Neural cell (in vitro differentiated cells): ENCODE data around the gene B3GALT5. TPM values are rescaled to one million over a fixed set of nuclear protein-coding genes. Genes with fewer than 3 reads are reported as not detected.

Experiments used
- H2AFZ ChIP-seq: fragments of 200-600, 300-800 bp; sonication (generic), shearing (Covaris generic); 2 replicates; pipeline ENCODE4 v1.6.0; 2014; ENCODE audit warnings: low read depth, mild to moderate bottlenecking, antibody characterized with exemption, low read length, moderate library complexity
- H3F3A ChIP-seq: fragments of 200-600 bp; shearing (Covaris generic); 2 replicates; pipeline ENCODE4 v1.6.1; 2016; ENCODE audit warnings: mild to moderate bottlenecking, moderate library complexity, mixed read lengths, antibody characterized with exemption, low read length; ENCODE audit not compliant: insufficient read depth, poor library complexity, severe bottlenecking
- H3K27ac ChIP-seq: fragments of 200-600, 300-800 bp; sonication (generic), shearing (Covaris generic); 2 replicates; pipeline ENCODE4 v1.5.1; 2014; ENCODE audit warnings: mild to moderate bottlenecking, low read length, moderate library complexity
- H3K27me3 ChIP-seq: fragments of 300-800, 200-600 bp; sonication (generic), shearing (Covaris generic); 2 replicates; pipeline ENCODE4 v1.6.0; 2014; ENCODE audit warnings: mild to moderate bottlenecking, low read depth, low read length, moderate library complexity; ENCODE audit not compliant: insufficient read depth
- H3K36me3 ChIP-seq: fragments of 300-800, 200-600 bp; sonication (generic), shearing (Covaris generic); 2 replicates; pipeline ENCODE4 v1.5.1; 2014; ENCODE audit warnings: mild to moderate bottlenecking, antibody characterized with exemption, low read length, moderate library complexity; ENCODE audit not compliant: insufficient read depth
- H3K4me2 ChIP-seq: fragments of 300-800, 200-600 bp; sonication (generic), shearing (Covaris generic); 2 replicates; pipeline ENCODE4 v1.6.0; 2014; ENCODE audit warnings: mild to moderate bottlenecking, low read length
- H3K4me3 ChIP-seq: fragments of 300-800, 200-600 bp; sonication (generic), shearing (Covaris generic); 2 replicates; pipeline ENCODE4 v1.5.1; 2014; ENCODE audit warnings: mild to moderate bottlenecking, low read length, moderate library complexity
- H3K79me2 ChIP-seq: fragments of 200-600 bp; shearing (Covaris generic); replicated peaks from 2 replicates; pipeline ENCODE4 v1.6.0; 2014; ENCODE audit warnings: mild to moderate bottlenecking, low read length, moderate library complexity; ENCODE audit not compliant: insufficient read depth
- H3K9ac ChIP-seq: fragments of 300-800, 200-600 bp; sonication (generic), shearing (Covaris generic); 2 replicates; pipeline ENCODE4 v1.6.1; 2016; ENCODE audit warnings: mild to moderate bottlenecking, low read length, mixed read lengths
- H3K9me2 ChIP-seq: fragments of 200-600 bp; shearing (Covaris generic); 2 replicates; pipeline ENCODE4 v1.6.1; 2016; ENCODE audit warnings: mild to moderate bottlenecking, low read length, mixed read lengths; ENCODE audit not compliant: insufficient read depth
- H3K9me3 ChIP-seq: fragments of 200-600, 300-800 bp; sonication (generic), shearing (Covaris generic); 2 replicates; pipeline ENCODE4 v1.6.1; 2016; ENCODE audit warnings: mild to moderate bottlenecking, mixed run types, low read length, moderate library complexity, mixed read lengths
- H4K20me1 ChIP-seq: fragments of 200-600 bp; shearing (Covaris generic); 2 replicates; pipeline ENCODE4 v1.6.1; 2016; ENCODE audit warnings: mild to moderate bottlenecking, mixed run types; ENCODE audit not compliant: insufficient read depth
- EP300 ChIP-seq: fragments of 450-650 bp; conservative IDR thresholded peaks from 2 replicates; pipeline ENCODE4 v1.6.1; 2014; ENCODE audit warnings: antibody characterized with exemption, mild to moderate bottlenecking, moderate library complexity; ENCODE audit not compliant: poor library complexity, severe bottlenecking
- EZH2 ChIP-seq: fragments of 200-600, 300-800 bp; shearing (Covaris generic), sonication (generic); IDR thresholded peaks from 2 replicates; pipeline ENCODE4 v1.6.1; 2014; ENCODE audit warnings: antibody characterized with exemption, low read length, borderline replicate concordance, mild to moderate bottlenecking; ENCODE audit not compliant: insufficient read depth, poor library complexity, severe bottlenecking
- MXI1 ChIP-seq: fragments of 450-650 bp; conservative IDR thresholded peaks from 2 replicates; pipeline ENCODE4 v1.6.1; 2014; ENCODE audit warnings: antibody characterized with exemption, mild to moderate bottlenecking; ENCODE audit not compliant: poor library complexity, severe bottlenecking
- POLR2AphosphoS5 ChIP-seq: IDR thresholded peaks from 2 replicates; pipeline ENCODE4 v1.6.1; 2012
- RAD21 ChIP-seq: fragments of 450-650 bp; conservative IDR thresholded peaks from 2 replicates; pipeline ENCODE4 v1.6.1; 2014; ENCODE audit warnings: antibody characterized with exemption, mild to moderate bottlenecking, moderate library complexity
- SMC3 ChIP-seq: fragments of 450-650 bp; conservative IDR thresholded peaks from 2 replicates; pipeline ENCODE4 v1.6.1; 2014; ENCODE audit warnings: antibody characterized with exemption, mild to moderate bottlenecking, moderate library complexity; ENCODE audit not compliant: poor library complexity
- TAF1 ChIP-seq: IDR thresholded peaks from 2 replicates; pipeline ENCODE4 v1.6.1; 2012; ENCODE audit warnings: low read depth
- polyA plus RNA-seq: library from polyadenylated mRNA; depleted of rRNA; stranded (reverse); fragments of >200 nt; gene quantifications from 2 replicates; pipeline ENCODE4 v1.2.3, GENCODE V29; 2014
- TF ChIP-seq, protein P1 (sequence below): fragments of 450-650 bp; IDR thresholded peaks from 2 replicates; pipeline ENCODE4 v1.5.1; 2014; ENCODE audit warnings: antibody characterized with exemption, mild to moderate bottlenecking, moderate library complexity; ENCODE audit not compliant: poor library complexity, severe bottlenecking
- TF ChIP-seq, protein P2 (sequence below): IDR thresholded peaks from 2 replicates; pipeline ENCODE4 v1.6.1; 2012; ENCODE audit warnings: borderline replicate concordance

B3GALT5 gene
- polyA plus RNA-seq, 1 donor from 2014 or later, result 0.50 TPM

DNA sequence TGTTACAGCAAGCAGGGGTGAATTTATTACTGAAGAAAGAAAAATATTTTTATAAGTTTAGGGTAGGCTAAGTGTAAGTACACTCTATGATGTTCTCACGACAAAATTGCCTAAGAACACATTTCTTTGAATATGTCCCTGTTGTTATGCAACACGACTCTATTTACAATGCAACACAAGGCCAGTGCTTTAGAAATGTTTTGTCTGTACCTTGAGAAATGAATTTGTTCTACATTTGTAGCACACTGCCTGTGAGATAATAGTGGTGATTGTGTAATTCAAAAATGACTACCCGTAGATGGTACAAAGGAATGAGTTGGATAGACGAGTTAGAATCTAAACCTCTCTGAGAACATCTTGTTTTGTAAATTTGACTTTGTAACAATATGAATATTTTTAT is 68.5 kb downstream of the B3GALT5 start:
- TF ChIP-seq TAF1 (no peak), SMC3 (no peak), EZH2 (no peak), RAD21 (no peak), POLR2AphosphoS5 (no peak), EP300 (no peak), MXI1 (no peak)
- TF ChIP-seq, protein P1, sequence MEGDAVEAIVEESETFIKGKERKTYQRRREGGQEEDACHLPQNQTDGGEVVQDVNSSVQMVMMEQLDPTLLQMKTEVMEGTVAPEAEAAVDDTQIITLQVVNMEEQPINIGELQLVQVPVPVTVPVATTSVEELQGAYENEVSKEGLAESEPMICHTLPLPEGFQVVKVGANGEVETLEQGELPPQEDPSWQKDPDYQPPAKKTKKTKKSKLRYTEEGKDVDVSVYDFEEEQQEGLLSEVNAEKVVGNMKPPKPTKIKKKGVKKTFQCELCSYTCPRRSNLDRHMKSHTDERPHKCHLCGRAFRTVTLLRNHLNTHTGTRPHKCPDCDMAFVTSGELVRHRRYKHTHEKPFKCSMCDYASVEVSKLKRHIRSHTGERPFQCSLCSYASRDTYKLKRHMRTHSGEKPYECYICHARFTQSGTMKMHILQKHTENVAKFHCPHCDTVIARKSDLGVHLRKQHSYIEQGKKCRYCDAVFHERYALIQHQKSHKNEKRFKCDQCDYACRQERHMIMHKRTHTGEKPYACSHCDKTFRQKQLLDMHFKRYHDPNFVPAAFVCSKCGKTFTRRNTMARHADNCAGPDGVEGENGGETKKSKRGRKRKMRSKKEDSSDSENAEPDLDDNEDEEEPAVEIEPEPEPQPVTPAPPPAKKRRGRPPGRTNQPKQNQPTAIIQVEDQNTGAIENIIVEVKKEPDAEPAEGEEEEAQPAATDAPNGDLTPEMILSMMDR, result no peak
- TF ChIP-seq, protein P2, sequence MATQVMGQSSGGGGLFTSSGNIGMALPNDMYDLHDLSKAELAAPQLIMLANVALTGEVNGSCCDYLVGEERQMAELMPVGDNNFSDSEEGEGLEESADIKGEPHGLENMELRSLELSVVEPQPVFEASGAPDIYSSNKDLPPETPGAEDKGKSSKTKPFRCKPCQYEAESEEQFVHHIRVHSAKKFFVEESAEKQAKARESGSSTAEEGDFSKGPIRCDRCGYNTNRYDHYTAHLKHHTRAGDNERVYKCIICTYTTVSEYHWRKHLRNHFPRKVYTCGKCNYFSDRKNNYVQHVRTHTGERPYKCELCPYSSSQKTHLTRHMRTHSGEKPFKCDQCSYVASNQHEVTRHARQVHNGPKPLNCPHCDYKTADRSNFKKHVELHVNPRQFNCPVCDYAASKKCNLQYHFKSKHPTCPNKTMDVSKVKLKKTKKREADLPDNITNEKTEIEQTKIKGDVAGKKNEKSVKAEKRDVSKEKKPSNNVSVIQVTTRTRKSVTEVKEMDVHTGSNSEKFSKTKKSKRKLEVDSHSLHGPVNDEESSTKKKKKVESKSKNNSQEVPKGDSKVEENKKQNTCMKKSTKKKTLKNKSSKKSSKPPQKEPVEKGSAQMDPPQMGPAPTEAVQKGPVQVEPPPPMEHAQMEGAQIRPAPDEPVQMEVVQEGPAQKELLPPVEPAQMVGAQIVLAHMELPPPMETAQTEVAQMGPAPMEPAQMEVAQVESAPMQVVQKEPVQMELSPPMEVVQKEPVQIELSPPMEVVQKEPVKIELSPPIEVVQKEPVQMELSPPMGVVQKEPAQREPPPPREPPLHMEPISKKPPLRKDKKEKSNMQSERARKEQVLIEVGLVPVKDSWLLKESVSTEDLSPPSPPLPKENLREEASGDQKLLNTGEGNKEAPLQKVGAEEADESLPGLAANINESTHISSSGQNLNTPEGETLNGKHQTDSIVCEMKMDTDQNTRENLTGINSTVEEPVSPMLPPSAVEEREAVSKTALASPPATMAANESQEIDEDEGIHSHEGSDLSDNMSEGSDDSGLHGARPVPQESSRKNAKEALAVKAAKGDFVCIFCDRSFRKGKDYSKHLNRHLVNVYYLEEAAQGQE, result no peak
- Histone ChIP-seq H3K36me3 (no peaks in the 10 kb centered on the region), H3K79me2 (no peaks in the 10 kb centered on the region), H3K4me3 (no peak overlapping the region), H4K20me1 (no peaks in the 10 kb centered on the region), H2AFZ (no peak overlapping the region), H3K27me3 (no peaks in the 10 kb centered on the region), H3K9me2 (no peaks in the 10 kb centered on the region), H3K27ac (no peak overlapping the region), H3F3A (no peaks in the 10 kb centered on the region), H3K9ac (no peak overlapping the region), H3K9me3 (no peaks in the 10 kb centered on the region), H3K4me2 (no peak overlapping the region)

DNA sequence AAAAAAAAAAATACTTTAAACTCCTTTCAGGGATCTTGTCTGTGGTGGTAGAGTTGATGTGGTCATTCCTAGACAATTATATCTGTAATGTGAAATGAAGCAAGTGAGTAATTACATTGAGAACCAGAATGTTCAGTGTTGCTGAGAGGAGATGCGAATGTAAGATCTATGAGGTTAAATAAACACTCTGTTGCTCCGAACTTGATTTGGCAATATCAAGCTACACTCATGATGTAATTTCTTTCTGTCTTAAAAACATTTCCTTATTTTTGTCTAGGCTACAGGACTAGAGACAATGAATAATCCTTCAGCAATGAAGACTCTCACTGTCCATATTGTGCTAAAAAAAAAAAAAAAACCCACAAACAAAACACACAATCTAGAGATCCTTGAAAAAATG is 69.1 kb downstream of the B3GALT5 start:
- Histone ChIP-seq H3K36me3 (no peaks in the 10 kb centered on the region), H3F3A (no peaks in the 10 kb centered on the region), H3K9me3 (no peaks in the 10 kb centered on the region), H3K4me3 (no peak overlapping the region), H3K79me2 (no peaks in the 10 kb centered on the region), H2AFZ (no peak overlapping the region), H4K20me1 (no peaks in the 10 kb centered on the region), H3K9me2 (no peaks in the 10 kb centered on the region), H3K9ac (no peak overlapping the region), H3K27me3 (no peaks in the 10 kb centered on the region), H3K4me2 (no peak overlapping the region), H3K27ac (no peak overlapping the region)
- TF ChIP-seq RAD21 (no peak), POLR2AphosphoS5 (no peak)

DNA sequence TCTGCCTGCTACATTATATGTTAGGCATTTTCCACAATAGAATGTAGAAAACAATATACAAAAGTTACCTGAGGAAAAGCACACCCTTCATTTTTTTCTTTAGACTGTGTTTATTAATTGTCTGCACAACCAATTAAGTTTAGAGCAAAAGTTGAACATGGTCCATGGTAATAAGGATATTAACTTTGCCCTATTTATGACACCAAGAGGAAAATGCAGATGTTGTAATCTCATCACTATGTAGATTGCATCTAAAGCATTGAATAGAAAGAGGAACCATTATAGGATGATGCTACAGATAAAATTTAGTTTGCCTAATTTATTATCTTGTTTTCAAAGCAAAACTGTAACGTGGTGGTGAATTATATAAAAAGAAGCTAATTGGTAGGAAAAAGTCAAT is 72.5 kb downstream of the B3GALT5 start:
- no peak overlapping the region for H3K4me3 ChIP-seq
- no peak overlapping the region for H3K27ac ChIP-seq
- no peak overlapping the region for H3K4me2 ChIP-seq
- TF ChIP-seq RAD21 (no peak), POLR2AphosphoS5 (no peak), EP300 (no peak), EZH2 (no peak), TAF1 (no peak), MXI1 (no peak), SMC3 (no peak)
- TF ChIP-seq, protein P2, result no peak
- TF ChIP-seq, protein P1, result no peak
- no peaks in the 10 kb centered on the region for H3F3A ChIP-seq
- no peaks in the 10 kb centered on the region for H3K9me2 ChIP-seq
- no peaks in the 10 kb centered on the region for H3K79me2 ChIP-seq
- no peaks in the 10 kb centered on the region for H3K9me3 ChIP-seq
- no peaks in the 10 kb centered on the region for H3K36me3 ChIP-seq
- H4K20me1 ChIP-seq, result no peaks in the 10 kb centered on the region
- H2AFZ ChIP-seq, result no peak overlapping the region
- H3K9ac ChIP-seq, result no peak overlapping the region
- no peaks in the 10 kb centered on the region for H3K27me3 ChIP-seq
